ENCODE data around the gene SAE1.

Gene SAE1

GRCh38 chr19:47231215-47232054 is 100.8 kb downstream of the SAE1 start:
- H3K27me3 ChIP-seq (ENCODE audit: control insufficient read depth in 1 of 2, insufficient read depth in 1 of 2, low read length in 2 of 2) = no peaks in the 10 kb centered on the region

DNA sequence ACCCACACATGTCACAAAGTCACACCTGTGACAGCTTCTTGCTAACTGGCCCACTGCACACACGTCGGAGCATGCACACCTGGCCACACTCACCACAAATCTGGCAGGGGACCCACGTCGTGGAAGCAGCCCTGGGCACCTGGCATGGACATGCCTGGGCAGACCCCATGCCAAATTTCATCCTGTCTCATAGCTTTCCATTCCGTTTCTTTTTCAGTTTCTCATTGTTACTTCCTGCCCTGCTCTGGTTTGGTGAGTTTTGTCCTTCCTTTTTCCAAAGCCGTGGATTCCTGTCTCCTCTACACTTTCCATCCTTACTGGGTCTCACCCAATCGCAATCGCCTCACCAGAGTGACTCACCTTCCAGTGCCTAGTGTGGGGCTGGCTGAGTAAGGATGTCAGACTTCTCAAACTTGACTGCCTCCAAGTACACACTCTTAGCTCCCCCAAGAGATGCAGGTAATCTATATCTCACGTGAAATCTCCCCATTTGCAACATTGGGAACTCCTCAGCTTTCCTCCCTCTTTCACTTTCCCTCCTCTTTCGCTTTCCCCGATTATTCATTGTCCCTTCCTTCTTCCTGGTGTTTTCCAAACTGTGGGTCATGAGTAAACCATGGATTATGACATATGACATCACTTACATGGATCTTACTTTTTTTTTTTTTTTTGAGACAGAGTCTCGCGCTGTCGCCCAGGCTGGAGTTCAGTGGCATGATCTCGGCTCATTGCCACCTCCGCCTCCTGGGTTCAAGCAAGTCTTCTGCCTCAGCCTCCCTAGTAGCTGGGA is 102.0 kb downstream of the SAE1 start:
- Histone ChIP-seq H3K18ac (ENCODE audit: low read depth in 1 of 2, low read length in 2 of 2) (peak overlapping the region; percentile 81 to 88), H3K4me1 (ENCODE audit: control insufficient read depth, insufficient read depth, low read depth, low read length) (peaks cover 31% of the 10 kb centered on the region), H3K9me3 (ENCODE audit: control insufficient read depth, low read length) (no peaks in the 10 kb centered on the region), H2BK12ac (ENCODE audit: low read length in 2 of 2) (peak overlapping the region; percentile 97 to 100), H2AK5ac (ENCODE audit: low read length, severe bottlenecking) (peak overlapping the region; percentile 84), H2BK120ac (ENCODE audit: low read depth, low read length) (peak overlapping the region; percentile 39), H3K4me2 (ENCODE audit: low read length, poor library complexity, severe bottlenecking) (no peak overlapping the region), H4K8ac (ENCODE audit: low read length) (peak overlapping the region; percentile 53), H2BK15ac (ENCODE audit: low read depth, poor library complexity, severe bottlenecking) (no peak overlapping the region), H3K23ac (ENCODE audit: low read length in 2 of 2) (peak overlapping the region in 1 of 2 experiments; percentile 48), H3K9ac (ENCODE audit: low read length) (peak overlapping the region; percentile 92), H2BK5ac (ENCODE audit: low read depth, low read length, poor library complexity, severe bottlenecking) (peak overlapping the region; percentile 78), H3K27ac (ENCODE audit: low read length, poor library complexity, severe bottlenecking) (peak overlapping the region; percentile 92), H3K4ac (ENCODE audit: low read depth in 1 of 2, low read length in 2 of 2) (peak overlapping the region; percentile 22 to 88), H3K36me3 (ENCODE audit: control insufficient read depth in 1 of 2, insufficient read depth in 2 of 2, low read depth in 1 of 2, low read length in 2 of 2) (no peaks in the 10 kb centered on the region), H2AFZ (ENCODE audit: low read depth, low read length) (peak overlapping the region; percentile 47), H3K4me3 (ENCODE audit: insufficient read depth in 1 of 2, low read depth in 1 of 2, low read length in 2 of 2) (peak overlapping the region in 1 of 2 experiments; percentile 95), H3K79me1 (replicated peaks; ENCODE audit: low read length, poor library complexity, severe bottlenecking) (peaks cover 2% of the 10 kb centered on the region), H3K14ac (ENCODE audit: low read length in 2 of 2) (peak overlapping the region in 1 of 2 experiments; percentile 74), H4K91ac (ENCODE audit: low read length) (peak overlapping the region; percentile 88), H3K27me3 (ENCODE audit: control insufficient read depth in 1 of 2, insufficient read depth in 1 of 2, low read length in 2 of 2) (no peaks in the 10 kb centered on the region)
- DNase-seq = peak; percentile 95
- 56% methylated on average over 16 of the region's 16 CpGs for WGBS

More at GRCh38 chr19:47231215-47232054, 100.8 kb downstream of the SAE1 start:
- H3K36me3 ChIP-seq (ENCODE audit: control insufficient read depth in 1 of 2, insufficient read depth in 2 of 2, low read depth in 1 of 2, low read length in 2 of 2) = peaks cover 0 to 3% of the 10 kb centered on the region in 2 experiments
- H2BK120ac ChIP-seq (ENCODE audit: low read depth, low read length) = no peak overlapping the region
- peak overlapping the region; percentile 1 for H2BK15ac ChIP-seq (ENCODE audit: low read depth, poor library complexity, severe bottlenecking)
- peak overlapping the region; percentile 2 for H4K91ac ChIP-seq (ENCODE audit: low read length)
- H2BK12ac ChIP-seq (ENCODE audit: low read length in 2 of 2) = peak overlapping the region; percentile 51 to 100
- H2AFZ ChIP-seq (ENCODE audit: low read depth, low read length) = no peak overlapping the region
- H3K9me3 ChIP-seq (ENCODE audit: control insufficient read depth, low read length) = no peaks in the 10 kb centered on the region
- 10% methylated on average over 33 of the region's 51 CpGs for WGBS
- peak overlapping the region; percentile 31 for H3K27ac ChIP-seq (ENCODE audit: low read length, poor library complexity, severe bottlenecking)
- H3K14ac ChIP-seq (ENCODE audit: low read length in 2 of 2) = peak overlapping the region in 1 of 2 experiments; percentile 95
- H4K8ac ChIP-seq (ENCODE audit: low read length) = peak overlapping the region; percentile 69
- H2BK5ac ChIP-seq (ENCODE audit: low read depth, low read length, poor library complexity, severe bottlenecking) = peak overlapping the region; percentile 11
- DNase-seq = peak; percentile 95
- H3K9ac ChIP-seq (ENCODE audit: low read length) = peak overlapping the region; percentile 92
- H3K23ac ChIP-seq (ENCODE audit: low read length in 2 of 2) = peak overlapping the region in 1 of 2 experiments; percentile 10
- peak overlapping the region; percentile 95 for H2AK5ac ChIP-seq (ENCODE audit: low read length, severe bottlenecking)
- H3K4ac ChIP-seq (ENCODE audit: low read depth in 1 of 2, low read length in 2 of 2) = peak overlapping the region; percentile 29 to 94
- H3K4me2 ChIP-seq (ENCODE audit: low read length, poor library complexity, severe bottlenecking) = peak overlapping the region; percentile 52
- H3K4me1 ChIP-seq (ENCODE audit: control insufficient read depth, insufficient read depth, low read depth, low read length) = peaks cover 42% of the 10 kb centered on the region
- peak overlapping the region; percentile 95 to 96 for H3K4me3 ChIP-seq (ENCODE audit: insufficient read depth in 1 of 2, low read depth in 1 of 2, low read length in 2 of 2)
- peaks cover 2% of the 10 kb centered on the region for H3K79me1 ChIP-seq (replicated peaks; ENCODE audit: low read length, poor library complexity, severe bottlenecking)
- peak overlapping the region; percentile 81 to 97 for H3K18ac ChIP-seq (ENCODE audit: low read depth in 1 of 2, low read length in 2 of 2)

- no peak overlapping the region for H3K4me3 ChIP-seq (ENCODE audit: insufficient read depth in 1 of 2, low read depth in 1 of 2, low read length in 2 of 2)
- H4K91ac ChIP-seq (ENCODE audit: low read length) = no peak overlapping the region
- no peak overlapping the region for H2BK15ac ChIP-seq (ENCODE audit: low read depth, poor library complexity, severe bottlenecking)
- peaks cover 2% of the 10 kb centered on the region for H3K79me1 ChIP-seq (replicated peaks; ENCODE audit: low read length, poor library complexity, severe bottlenecking)
- H3K4ac ChIP-seq (ENCODE audit: low read depth in 1 of 2, low read length in 2 of 2) = no peak overlapping the region
- no peak overlapping the region for H3K9ac ChIP-seq (ENCODE audit: low read length)
- no peak overlapping the region for H3K23ac ChIP-seq (ENCODE audit: low read length in 2 of 2)
- no peak overlapping the region for H2BK5ac ChIP-seq (ENCODE audit: low read depth, low read length, poor library complexity, severe bottlenecking)
- no peaks in the 10 kb centered on the region for H3K36me3 ChIP-seq (ENCODE audit: control insufficient read depth in 1 of 2, insufficient read depth in 2 of 2, low read depth in 1 of 2, low read length in 2 of 2)
- no peak overlapping the region for H3K4me2 ChIP-seq (ENCODE audit: low read length, poor library complexity, severe bottlenecking)
- H3K4me1 ChIP-seq (ENCODE audit: control insufficient read depth, insufficient read depth, low read depth, low read length) = peaks cover 30% of the 10 kb centered on the region
- no peak overlapping the region for H3K14ac ChIP-seq (ENCODE audit: low read length in 2 of 2)
- no peak overlapping the region for H2BK12ac ChIP-seq (ENCODE audit: low read length in 2 of 2)
- no peak overlapping the region for H3K27ac ChIP-seq (ENCODE audit: low read length, poor library complexity, severe bottlenecking)
- no peak overlapping the region for H3K18ac ChIP-seq (ENCODE audit: low read depth in 1 of 2, low read length in 2 of 2)
- H2BK120ac ChIP-seq (ENCODE audit: low read depth, low read length) = no peak overlapping the region
- peaks cover 0 to 11% of the 10 kb centered on the region in 2 experiments for H3K27me3 ChIP-seq (ENCODE audit: control insufficient read depth in 1 of 2, insufficient read depth in 1 of 2, low read length in 2 of 2)
- WGBS = 91% methylated on average over 12 of the region's 12 CpGs
- H4K8ac ChIP-seq (ENCODE audit: low read length) = no peak overlapping the region
- no peak overlapping the region for H2AK5ac ChIP-seq (ENCODE audit: low read length, severe bottlenecking)
- H2AFZ ChIP-seq (ENCODE audit: low read depth, low read length) = no peak overlapping the region
- no peak for DNase-seq
- H3K9me3 ChIP-seq (ENCODE audit: control insufficient read depth, low read length) = no peaks in the 10 kb centered on the region
Observed at GRCh38 chr19:47236072-47236675, 105.5 kb downstream of the SAE1 start.
